GM06990 (cell line): ENCODE data around the gene NIN.

ENCODE experiments used
- DNase-seq: peaks from one replicate; pipeline ENCODE4 v3.0.0-alpha.2; 2011; ENCODE audit not compliant: insufficient read length; ENCODE audit errors: extremely low read depth
- H3K27me3 ChIP-seq: replicated peaks from 2 replicates; pipeline ENCODE4 v1.6.0; 2011; ENCODE audit warnings: low read length; ENCODE audit not compliant: control insufficient read depth, insufficient read depth
- H3K36me3 ChIP-seq: 2 replicates; pipeline ENCODE4 v1.5.1; 2011; ENCODE audit warnings: low read length; ENCODE audit not compliant: control insufficient read depth, insufficient read depth
- H3K4me3 ChIP-seq: replicated peaks from 2 replicates; pipeline ENCODE4 v1.5.1; 2011; ENCODE audit warnings: low read depth, mild to moderate bottlenecking, control low read depth, low read length
- TF ChIP-seq, protein P1 (sequence below): IDR thresholded peaks from 2 replicates; pipeline ENCODE4 v1.5.1; 2011; ENCODE audit warnings: low read length, control low read depth, mild to moderate bottlenecking, inconsistent platforms; ENCODE audit not compliant: insufficient read depth, poor library complexity, severe bottlenecking

Gene NIN

DNA sequence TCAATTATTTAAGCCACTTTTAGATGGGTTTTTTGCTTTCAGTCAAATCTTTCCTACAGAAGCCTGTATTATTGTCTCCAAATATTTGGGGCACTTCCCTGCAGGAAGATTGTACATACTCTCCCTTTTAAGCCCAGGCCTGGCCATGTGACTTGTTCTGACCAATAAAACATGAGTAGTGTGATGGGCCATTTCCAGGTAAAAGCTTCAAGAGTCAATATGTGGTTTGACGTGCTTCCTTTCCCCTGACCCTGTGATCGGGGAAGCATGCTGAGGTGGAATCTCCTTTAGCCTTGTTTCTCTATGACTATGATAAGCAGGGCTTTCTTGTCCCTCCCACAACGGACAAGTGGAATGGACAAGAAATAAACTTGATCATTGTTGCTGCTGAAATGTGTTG is 14.2 kb upstream of the NIN start:
- TF ChIP-seq, protein P1, sequence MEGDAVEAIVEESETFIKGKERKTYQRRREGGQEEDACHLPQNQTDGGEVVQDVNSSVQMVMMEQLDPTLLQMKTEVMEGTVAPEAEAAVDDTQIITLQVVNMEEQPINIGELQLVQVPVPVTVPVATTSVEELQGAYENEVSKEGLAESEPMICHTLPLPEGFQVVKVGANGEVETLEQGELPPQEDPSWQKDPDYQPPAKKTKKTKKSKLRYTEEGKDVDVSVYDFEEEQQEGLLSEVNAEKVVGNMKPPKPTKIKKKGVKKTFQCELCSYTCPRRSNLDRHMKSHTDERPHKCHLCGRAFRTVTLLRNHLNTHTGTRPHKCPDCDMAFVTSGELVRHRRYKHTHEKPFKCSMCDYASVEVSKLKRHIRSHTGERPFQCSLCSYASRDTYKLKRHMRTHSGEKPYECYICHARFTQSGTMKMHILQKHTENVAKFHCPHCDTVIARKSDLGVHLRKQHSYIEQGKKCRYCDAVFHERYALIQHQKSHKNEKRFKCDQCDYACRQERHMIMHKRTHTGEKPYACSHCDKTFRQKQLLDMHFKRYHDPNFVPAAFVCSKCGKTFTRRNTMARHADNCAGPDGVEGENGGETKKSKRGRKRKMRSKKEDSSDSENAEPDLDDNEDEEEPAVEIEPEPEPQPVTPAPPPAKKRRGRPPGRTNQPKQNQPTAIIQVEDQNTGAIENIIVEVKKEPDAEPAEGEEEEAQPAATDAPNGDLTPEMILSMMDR = no peak
- H3K27me3 ChIP-seq = no peaks in the 10 kb centered on the region
- no peak for DNase-seq
- H3K36me3 ChIP-seq = no peaks in the 10 kb centered on the region
- no peak overlapping the region for H3K4me3 ChIP-seq

DNA sequence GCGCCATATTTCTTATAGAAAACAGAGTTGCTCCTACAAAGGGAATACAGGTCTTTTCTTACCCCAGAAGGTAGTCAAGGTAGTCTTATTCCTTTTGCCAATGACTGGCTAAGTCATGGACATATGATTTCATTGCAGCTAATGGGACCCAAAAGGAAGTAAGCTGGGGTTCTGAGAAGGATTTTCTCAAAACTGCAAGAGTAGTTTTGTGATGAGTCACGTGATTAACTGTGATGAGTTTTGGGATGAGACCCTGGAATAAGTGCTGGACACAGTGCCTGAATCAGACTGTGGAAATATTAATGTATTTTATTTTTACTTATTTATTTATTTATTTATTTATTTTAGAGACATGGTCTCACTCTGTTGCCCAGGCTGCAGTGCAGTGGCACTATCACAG is 13.4 kb upstream of the NIN start:
- H3K4me3 ChIP-seq = no peak overlapping the region
- DNase-seq = no peak
- no peaks in the 10 kb centered on the region for H3K27me3 ChIP-seq
- TF ChIP-seq, protein P1 = no peak
- H3K36me3 ChIP-seq = no peaks in the 10 kb centered on the region

DNA sequence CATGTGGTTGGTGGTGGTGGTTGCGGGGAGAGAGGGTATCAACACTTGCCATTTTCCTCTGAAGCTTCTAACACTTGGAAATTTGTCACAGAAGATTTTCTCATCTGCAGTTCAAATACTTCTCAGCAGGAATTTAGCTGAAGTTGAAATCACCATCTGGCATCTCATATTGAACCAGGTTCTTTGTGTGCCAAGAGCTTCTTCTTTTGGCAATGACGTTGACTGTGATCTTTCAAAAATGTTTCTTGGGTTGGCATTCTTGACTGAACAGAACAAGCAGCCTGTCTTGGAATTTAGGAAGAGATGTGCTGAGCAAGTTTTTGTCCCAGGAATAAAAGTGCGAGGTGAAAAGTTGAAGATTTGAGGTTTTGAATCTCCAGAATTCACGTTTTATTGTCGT is 8.7 kb upstream of the NIN start:
- no peak for DNase-seq
- no peaks in the 10 kb centered on the region for H3K36me3 ChIP-seq
- TF ChIP-seq, protein P1 = no peak
- no peaks in the 10 kb centered on the region for H3K27me3 ChIP-seq
- no peak overlapping the region for H3K4me3 ChIP-seq

DNA sequence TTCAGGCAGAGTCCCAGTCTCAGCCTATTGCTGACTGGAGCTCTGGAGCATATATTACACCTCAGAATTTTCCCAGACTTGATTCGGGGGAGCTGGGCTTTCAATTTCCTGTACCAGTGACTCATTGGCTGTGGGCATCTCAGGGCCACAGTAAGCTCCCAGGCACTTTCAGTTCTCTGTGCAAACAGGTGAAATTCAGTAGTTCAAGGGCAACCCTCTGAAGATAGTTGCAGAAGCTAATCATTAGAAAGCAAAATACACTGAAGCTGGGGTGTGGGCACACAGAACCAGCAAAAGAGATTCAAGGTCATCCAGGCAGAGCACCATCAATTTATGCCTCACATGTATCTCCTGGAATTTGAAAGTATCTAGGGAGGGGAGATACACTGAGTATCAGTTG is 8.1 kb upstream of the NIN start:
- DNase-seq = no peak
- H3K36me3 ChIP-seq = no peaks in the 10 kb centered on the region
- H3K4me3 ChIP-seq = no peak overlapping the region
- no peaks in the 10 kb centered on the region for H3K27me3 ChIP-seq
- TF ChIP-seq, protein P1 = no peak

DNA sequence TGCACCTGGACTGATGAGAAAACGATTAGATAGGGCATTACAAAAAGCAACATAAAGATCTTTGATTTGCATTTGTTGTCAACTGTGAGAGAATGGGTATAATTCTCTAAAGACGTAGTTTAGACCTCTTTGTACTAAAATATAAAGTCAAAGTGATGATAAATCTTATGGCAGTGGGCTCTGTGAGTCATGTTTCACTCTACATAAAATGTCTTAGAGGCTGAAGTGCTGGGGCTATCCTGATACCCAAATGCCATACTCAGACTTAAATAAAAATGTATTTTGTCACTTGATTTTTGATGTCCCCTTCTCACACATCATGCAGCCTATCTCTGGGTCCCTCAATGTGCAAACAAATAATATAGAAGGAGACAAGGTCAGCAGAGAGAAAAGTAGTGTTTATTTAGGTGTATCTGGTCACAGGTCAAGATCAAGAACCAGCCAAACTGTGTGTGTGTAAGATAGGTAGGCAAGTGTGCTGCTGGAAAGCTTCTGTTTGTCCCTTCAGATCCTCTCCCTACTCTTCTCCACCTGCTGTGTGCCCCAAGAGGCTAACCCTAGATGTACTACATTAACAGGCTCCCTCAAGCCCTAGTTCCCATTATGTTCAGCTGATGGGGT is 7.0 kb upstream of the NIN start:
- H3K36me3 ChIP-seq = no peaks in the 10 kb centered on the region
- H3K4me3 ChIP-seq = no peak overlapping the region
- TF ChIP-seq, protein P1 = no peak
- no peak for DNase-seq
- no peaks in the 10 kb centered on the region for H3K27me3 ChIP-seq

DNA sequence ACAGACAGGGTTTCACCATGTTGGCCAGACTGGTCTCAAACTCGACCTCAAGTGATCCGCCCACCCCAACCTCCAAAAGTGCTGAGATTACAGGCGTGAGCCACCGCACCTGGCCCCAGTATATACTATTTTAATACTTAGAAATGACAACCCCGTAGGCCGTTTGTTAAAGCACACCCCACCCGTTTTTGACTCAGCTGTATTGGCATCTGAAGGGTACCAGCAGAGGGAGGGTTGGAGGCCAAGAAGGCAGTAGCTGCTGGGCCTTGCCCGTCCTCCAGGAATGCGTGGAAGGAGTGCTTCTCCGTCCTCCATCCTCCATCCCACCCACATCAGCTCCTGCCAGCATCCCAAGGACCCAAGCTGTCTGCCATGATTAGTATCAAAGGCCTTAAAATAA is 6.3 kb upstream of the NIN start:
- no peak overlapping the region for H3K4me3 ChIP-seq
- no peak for DNase-seq
- no peaks in the 10 kb centered on the region for H3K27me3 ChIP-seq
- TF ChIP-seq, protein P1 = no peak
- H3K36me3 ChIP-seq = no peaks in the 10 kb centered on the region
